Measurements from ENCODE around the gene BBOF1.

Gene BBOF1

DNA sequence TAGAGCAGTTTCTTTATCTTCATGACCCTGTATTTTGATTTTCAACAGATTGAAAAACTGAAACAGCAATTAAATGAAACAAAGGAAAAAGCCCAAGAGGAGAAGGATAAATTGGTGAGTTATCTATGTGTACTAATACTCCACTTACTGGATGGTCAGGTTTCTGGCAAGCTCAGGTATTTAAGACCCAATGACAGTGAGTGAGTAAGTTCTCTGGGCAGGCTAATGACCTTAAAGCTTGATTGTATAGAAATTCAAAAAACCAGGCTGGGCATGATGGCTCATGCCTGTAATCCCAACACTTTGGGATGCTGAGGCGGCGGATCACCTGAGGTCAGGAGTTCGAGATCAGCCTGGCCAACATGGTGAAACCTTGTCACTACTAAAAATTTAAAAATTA is 10.0 kb downstream of the BBOF1 start:
- no peak for FAIRE-seq

DNA sequence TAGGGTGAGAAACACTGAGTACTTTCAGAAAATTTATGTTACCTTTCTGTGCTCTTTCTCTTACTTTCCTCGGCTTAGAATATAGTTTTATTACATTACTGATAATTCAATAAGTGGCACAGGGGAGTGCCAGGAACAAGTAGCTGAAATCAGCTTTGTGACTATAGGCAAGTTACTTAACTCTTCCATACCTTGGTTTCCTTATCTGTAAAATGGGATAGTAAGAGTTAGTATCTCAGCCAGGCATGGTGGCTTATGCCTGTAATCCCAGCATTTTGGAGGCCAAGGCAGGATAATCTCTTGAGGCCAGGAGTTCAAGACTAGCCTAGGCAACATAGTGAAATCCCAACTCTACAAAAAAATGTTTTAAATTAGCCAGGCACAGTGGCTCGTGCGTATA is 15.4 kb downstream of the BBOF1 start:
- FAIRE-seq: no peak

DNA sequence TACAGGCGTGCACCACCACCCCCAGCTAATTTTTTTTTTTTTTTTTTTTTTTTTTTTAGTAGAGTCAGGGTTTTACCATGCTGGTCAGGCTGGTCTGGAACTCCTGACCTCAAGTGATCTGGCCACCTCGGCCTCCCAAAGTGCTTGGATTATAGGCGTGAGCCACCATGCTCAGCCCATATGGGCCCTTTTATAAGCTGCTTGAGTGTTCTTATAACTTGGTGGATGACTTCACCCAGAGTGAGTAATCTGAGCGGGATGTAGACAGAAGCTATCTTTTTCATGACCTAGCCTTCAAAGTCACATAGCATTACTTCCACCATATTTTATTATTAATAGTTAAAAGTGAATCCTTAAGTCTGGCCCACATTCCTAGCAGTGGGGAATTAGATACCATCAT is 16.4 kb downstream of the BBOF1 start:
- FAIRE-seq: no peak

DNA sequence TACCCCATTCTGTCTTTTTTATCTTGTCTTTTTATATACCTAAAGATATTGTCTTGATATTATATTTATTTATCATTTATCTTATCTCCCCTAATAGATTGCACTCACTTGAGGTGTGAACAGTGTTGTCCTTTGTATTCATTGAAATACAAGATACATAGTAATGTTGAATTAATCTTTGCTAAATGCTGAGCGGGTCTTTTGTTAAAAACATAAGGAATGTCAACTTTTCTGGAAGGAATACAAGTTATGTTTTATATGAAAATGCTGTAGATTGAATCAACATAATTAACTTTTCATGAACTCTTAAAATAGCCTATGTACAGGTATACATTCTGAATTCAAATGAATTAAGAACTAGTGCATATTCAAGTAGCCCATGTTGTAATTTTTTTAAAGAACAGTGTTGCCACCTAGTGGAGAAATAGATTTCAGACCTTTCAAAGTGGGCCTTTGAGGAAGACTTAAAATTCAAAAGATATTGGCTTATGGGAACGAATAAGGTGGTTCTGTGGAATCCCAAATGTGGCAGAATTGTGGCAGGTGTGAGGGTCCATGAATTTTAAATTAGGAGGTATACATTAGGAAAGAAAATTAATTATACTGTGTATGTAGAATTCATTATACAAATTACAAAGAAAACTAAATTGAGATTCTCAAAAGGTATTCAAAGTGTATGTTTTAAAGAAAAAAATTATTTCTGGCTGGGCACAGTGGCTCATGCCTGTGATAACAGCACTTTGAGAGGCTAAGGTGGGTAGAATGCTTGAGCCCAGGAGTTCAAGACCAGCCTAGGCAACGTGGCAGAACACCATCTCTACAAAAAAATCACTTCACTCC is 19.1 kb downstream of the BBOF1 start:
- FAIRE-seq: peak; percentile 95

DNA sequence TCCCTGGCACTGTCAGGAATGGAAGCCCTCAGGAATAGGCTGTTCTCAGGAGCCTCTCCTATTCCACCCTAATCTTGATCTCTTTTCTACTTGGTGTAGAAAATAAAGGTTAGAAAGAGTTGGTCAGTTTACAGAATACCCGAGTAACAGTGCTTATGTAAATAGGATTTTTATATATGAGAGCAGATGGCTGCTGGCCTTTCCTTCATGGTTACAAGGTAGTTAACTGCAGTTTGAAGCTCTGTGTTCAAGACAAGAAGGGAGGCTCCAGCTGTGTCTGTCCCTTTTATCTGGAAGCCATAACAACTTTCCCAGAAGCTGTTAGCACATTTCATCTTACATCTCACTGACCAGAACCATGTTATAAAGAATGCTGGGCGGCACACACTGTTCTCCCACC is 23.1 kb downstream of the BBOF1 start:
- FAIRE-seq: no peak

DNA sequence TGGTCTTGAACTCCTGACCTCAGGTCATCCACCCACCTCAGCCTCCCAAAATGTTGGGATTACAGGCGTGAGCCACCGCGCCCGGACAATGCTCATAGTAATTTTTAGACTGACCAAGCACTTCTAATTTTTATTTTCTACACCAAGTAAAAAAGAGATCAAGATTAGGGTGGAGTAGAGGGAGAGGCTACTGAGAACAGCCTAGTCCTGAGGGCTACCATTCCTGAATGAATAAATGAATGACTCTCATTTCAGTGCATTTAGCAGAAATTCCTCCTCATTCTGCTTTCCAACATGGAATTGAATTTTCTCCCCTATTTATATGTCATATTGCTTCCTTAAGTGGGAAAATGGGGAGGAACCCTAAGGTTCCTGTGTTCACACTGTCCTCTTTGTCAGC is 26.4 kb downstream of the BBOF1 start:
- FAIRE-seq: no peak

DNA sequence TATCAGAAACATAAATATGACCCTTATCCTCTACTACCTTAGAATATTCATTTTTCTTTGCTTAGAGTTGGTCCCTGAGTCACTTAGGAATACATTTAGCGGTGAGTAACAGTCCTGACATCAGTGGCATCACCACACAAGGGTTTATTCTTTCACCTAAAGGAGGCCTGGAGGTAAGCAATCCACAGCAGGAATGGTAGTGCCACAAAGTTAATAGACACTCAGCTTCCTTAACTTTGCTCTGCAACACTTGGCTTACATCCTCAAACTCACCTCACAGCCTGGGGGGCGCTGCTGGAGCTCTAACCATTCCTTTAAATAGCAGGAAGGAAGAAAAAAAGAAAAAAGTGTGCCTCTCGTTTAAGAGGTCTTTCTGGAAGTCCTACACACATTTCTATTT is 29.1 kb downstream of the BBOF1 start:
- FAIRE-seq: no peak

DNA sequence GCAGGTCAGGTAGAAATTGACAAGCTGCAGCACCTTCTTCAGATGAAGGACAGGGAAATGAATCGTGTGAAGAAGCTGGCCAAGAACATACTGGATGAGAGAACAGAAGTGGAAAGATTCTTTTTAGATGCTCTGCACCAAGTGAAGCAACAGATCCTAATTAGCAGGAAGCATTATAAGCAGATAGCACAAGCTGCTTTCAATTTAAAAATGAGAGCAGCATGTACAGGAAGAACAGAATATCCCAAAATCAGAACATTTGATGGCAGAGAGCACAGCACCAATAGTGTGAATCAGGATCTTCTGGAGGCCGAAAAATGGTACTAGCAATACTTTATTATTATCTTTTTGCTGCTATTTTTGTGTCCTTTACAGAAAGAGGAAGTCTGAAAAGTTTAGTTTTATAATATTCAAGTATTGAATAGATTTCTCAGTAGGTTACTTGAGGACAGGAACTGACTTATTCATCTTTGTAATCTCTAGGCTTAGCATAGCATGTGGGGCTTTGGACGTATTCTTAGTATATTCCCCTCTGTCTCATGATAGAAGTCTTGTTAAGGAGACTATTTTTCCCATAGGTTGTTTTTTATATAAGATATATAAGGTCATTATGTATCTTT is 30.8 kb downstream of the BBOF1 start:
- no peak for FAIRE-seq

DNA sequence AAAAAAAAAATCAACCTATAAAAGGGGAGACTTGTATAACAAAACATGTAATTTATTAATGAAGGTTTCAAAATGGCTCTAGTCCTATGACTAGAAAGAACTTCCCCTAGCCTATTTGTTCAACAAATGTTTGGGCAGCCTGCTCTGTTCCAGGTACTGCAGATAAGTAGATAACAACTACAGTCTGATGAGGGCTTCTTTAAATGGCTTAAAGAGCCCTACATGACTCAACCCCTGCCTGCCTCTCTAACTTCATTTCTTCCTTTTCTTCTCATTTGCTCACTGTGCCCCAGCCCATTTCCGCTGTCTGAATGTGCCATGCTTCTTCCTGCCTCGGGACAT is 43.6 kb downstream of the BBOF1 start:
- no peak for FAIRE-seq

DNA sequence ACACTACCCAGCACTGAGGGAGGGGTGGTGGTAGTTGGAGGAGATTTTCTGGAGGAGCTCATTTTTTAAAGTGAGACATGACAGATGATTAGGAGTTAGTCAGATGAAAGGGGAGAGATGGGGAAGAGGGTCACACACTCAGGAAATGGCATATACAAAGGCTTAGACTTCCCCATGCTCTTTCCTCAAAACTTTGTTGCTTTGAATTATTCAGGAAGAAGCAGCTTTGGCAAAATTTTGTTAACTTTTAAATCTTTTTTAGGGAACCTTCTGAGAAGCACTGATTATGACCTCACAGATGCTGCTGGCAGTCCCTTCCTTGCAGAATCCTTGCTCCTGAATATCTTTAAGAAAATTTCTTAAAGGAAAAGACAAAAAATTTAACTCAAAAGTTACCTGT is 45.3 kb downstream of the BBOF1 start:
- FAIRE-seq: no peak

DNA sequence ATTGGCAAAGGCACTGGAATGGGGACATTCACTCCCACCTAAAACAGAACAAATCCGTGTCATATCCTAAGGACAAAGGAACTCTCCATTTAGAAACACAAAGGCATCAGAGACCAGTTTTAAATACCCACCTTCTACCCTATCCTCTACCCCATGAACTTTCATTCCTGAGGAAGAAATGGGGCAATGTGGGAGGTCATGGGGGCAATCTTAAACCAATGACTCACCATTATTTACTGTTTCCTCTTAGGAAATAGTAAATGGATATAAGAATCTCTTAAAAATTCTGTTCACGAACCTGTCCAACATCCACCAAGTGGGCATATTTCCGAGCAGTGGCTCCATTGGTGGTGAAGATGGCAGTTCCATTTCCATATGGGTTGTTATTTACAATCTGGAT is 45.7 kb downstream of the BBOF1 start:
- no peak for FAIRE-seq

DNA sequence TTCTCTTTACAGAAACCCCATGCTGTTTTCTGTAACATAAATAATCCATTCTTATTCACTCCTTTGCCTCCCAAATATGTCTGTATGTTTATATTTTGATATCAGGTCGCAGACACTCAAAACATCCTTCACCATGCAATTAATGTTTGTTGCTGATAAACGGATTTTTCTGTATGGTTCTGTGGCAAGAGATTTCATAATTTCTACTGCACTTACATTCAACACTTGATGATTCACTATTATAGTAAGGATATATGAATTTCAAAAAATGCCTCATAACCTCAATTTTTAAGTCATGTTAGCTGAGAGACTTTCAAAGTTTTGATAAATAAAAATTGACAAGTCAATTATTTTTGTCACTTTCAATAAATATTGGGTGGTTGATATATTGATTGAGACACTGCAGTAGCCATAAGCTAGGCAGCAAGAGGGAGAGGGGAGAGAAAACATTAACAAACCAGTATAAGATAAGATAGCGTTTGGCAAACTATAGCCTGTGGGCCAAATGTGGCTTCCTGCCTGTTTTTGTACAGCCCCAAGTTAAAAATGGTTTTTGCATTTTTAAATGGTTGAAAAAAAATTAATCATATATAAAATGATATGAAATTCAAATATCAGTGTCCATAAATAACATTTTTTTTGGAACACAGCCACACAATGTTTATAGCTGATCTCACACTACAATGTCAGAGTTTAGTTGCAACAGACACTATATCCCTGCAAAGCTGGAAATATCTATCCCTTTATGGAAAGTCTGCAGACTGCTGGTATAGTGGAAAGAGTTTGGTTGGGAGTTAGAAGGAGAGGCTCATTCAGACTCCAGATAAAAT is 46.8 kb downstream of the BBOF1 start:
- FAIRE-seq: no peak

DNA sequence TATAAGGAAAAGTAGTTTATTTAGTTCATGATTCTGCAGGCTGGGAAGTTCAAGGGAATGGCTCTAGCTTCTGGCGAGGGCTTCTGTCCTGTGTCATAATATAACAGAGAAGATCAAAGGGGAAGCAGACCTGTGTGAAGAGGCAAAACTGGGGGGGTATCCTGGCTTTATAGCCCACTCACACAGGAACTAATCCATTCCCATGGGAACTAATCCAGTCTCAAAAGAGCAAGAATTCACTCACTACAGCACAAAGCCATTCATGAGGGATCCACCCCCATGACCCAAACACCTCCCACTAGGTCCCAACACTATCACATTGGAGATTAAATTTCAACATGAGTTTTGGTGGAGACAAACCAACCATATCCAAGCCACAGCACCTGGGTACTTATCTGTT is 58.3 kb downstream of the BBOF1 start:
- FAIRE-seq: no peak

DNA sequence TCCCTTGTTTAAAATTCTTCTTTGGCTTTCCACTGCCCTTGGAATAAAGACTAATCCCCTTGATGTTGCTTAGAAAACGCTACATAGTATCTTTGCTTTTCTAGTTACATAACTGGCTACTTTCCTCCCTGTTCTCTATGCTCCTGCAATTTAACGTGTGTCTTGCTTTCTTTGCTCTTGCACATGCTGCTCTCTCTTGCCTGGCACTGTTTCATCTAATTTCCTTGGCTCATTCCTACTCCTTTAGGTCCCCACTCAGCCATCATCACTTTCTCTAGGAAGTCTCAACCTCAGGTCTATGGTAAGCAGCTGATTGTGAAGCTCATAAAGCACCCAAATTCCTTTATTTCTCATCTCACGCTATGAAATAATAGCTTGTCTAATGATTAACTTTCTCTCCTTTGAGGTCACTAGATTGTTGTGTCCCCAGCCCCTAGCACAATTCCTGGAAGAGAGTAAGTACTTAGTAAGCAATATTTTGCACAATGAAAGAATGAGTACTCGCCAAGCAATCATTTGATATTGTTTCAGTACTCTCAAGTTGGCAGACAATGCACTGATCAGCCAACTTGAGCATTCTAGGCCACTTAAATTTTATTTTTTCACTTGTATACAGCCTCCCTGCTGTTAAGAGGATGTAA is 61.8 kb downstream of the BBOF1 start:
- no peak for FAIRE-seq

DNA sequence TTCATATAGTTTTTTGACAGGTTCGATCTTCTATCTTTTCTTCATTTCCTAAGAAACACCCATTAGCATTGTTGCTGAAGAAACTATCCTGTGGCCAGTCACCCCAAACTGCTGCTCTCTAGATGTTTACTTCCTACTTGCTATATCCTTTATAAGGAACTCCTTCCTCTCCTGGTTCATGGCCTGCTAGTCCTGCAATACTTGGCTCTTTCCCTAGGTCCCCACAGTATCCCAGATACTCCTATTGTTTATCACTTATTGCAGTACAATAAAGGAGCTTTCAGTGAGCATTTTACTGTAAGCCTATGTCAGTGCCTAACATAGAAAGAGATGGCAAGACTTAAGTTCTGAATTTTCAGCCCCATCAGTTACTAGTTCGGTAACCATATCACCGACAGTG is 62.3 kb downstream of the BBOF1 start:
- no peak for FAIRE-seq

DNA sequence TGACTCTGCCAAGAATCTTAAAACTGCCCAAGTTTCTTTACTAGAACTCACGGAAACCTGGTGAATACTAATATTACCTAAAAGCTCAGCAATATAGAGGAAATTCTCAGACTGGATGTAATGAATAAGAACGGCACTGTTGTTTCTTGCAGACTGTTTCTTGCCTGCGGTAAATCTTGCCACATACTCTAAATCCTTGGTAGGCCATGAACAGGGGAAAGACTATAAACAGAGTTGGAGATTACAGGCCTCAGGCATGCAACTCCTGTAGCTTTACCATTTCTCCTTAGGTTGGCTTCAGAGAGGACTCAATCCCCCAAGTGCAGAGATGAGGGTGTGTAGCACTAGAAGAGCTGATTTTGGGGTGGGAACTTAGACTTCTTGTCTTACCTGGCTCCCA is 64.0 kb downstream of the BBOF1 start:
- no peak for FAIRE-seq

DNA sequence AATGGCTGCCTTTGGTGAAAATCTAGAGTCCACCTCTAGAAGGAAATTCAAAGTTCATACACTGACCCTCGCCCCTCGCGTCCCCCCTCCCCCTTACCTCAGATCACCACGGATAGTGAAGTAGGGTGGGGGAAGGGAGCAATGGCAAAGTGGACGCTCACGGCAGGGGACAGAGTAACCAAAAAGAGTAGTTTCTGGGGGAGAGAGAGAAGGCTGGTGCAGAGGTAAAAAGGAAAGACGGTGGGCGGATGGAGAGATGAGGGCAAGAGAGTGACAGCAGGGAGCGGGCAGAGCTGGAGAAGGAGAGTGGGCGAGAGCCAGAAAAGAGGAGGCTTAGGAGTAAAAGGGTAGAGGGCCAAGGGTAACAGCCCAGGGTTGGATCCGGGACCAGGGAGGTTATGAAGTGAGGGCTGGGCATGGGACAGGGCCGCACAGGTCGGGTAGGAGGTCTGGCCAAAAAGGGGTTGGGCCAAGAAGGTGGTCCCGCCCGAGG is 64.7 kb downstream of the BBOF1 start:
- FAIRE-seq: no peak

DNA sequence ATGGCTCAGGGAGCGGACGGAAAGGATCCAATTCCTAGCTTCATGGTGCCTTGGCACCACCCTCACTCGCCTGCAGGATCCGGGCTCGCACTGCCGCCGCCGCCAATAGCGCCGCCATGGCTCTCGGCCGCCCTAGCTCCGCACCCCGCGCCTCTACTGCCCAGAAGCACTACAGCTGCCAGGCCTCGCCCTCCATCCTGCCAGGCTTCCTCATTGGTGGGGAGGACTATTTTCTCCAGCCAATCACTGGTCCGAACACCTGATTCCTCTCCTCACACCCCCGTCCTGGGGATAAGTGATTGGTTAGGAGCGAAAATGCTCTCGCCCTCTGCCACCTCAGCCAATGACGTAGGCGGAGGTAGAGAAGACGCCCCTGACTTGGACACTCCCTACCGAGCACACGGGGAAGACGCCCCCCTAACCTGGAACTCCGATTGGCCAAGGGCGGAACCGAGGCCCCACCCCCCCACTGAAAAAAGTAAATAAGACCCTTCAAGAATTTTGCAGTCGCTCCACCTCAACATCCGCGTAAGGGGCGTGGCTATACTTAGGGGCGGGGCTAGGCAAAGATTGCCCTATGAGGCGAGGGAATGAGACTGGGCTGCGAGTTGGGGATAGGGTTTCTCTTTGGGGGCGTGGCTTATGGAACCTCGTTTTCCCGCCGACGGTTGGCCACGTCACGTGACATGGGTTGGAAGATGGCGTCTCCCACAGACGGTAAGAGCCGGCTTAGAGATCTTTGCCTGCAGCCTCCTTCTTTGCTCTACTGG is 65.3 kb downstream of the BBOF1 start, which contains the start of the genes ALDH6A1 and LIN52:
Gene ALDH6A1 (minus strand): TSS at position 177 of the 770 bp plus-strand sequence. CDS start 59 bp downstream, at position 118.
Gene LIN52 (plus strand): TSS at position 680 of the 770 bp plus-strand sequence. CDS start 19 bp downstream, at position 699.
- peak; percentile 98 for FAIRE-seq

DNA sequence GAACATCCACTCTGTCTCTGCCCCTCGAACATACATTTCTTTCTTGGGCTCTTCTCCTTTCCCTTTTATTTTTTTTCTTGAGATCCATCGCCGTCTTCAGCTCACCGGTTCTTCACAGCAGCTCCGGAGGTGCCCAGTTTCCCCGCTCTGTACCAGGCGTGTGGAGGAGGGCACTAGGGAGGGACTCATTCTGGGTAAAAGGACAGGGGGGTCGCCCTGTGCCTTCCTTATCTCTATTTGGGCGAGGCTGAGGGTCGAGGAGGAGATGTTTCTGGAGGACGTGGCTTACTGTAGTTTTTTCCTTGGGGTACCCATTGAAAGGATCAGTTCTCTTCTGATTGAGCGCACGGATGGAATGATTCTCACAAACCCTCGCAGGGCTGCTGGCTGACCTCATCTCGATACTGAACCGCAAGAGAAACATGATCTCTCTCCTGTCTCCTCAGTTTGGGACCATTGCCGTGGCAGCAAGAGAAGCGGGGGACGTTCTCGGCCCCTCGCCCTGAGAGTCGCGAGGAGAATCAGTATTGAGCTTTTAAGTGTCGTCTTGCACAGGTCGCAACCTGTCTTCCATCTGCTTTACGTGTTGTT is 66.0 kb downstream of the BBOF1 start:
- FAIRE-seq: no peak

DNA sequence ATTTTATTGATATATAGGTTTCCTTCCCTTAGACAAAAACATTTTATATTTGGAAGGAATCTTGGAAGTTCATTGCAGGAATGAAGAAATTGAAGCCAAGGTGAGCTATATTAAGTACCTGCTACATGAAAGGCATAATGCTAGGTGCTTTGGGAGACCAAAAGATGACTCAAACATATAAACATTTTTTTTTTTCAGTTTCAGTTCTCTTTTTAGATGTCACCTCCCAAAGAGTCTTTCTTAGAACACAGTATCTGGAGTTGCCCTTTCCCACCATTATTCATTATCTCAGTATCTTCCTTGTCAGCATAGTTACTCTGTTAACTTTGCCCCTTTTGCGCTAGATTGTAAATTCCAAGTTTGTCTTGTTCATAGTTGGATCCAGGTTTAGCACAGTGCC is 66.7 kb downstream of the BBOF1 start:
- FAIRE-seq: no peak

DNA sequence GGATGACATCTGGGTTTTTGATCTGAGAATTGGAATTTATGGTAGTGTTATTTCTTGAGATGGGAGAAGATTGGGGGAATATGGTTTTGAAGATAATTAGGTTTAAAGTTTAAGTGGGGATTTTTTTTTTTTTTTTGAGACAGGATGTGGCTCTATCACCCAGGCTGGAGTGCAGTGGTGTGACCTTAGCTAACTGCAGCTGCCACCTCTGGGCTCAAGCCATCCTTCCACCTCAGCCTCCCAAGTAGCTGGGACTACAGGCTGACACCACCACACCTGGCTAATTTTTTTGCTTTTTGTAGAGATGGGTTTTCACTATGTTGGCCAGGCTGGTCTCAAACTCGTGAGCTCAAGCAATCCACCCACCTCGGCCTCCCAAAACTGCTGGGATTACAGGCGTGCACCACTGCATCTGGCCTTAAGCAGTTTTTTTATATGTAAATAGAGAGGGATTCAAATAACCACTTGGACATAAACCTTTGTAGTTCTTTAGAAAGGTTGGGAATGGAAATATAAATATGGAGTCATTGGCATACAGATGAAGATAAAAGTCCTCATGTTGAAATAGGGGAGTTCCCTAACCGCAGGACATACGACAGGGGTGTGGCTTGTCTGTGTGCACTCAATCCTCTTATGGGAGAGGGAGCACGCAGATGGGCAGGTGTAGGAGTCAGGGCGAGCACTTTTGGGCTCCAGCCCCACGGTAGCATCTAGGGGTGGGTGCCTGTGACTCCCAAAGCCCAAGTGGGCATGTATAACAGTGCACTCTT is 70.3 kb downstream of the BBOF1 start:
- FAIRE-seq: no peak
